ENCODE results near the gene DIAPH2.

Gene DIAPH2

GRCh38 chrX:97372001-97372766 is 687.5 kb downstream of the DIAPH2 start:
- TF ChIP-seq SETDB1 (IDR thresholded peaks at IDR 0.05; ENCODE audit: insufficient read length, low read length) (no peak), WT1 (tag by site-specific recombination; IDR thresholded peaks at IDR 0.05) (no peak), TCF7L2 (IDR thresholded peaks at IDR 0.05; ENCODE audit: borderline replicate concordance, low read depth, low read length) (no peak), ZNF624 (tag by site-specific recombination; IDR thresholded peaks at IDR 0.05) (no peak), ZNF76 (tag by site-specific recombination; IDR thresholded peaks at IDR 0.05; ENCODE audit: borderline replicate concordance, low read depth) (no peak), ZNF571 (tag by site-specific recombination; IDR thresholded peaks at IDR 0.05) (no peak), RBAK (tag by site-specific recombination; IDR thresholded peaks at IDR 0.05) (no peak), PRDM10 (tag by site-specific recombination; IDR thresholded peaks at IDR 0.05) (no peak), OVOL3 (tag by site-specific recombination; IDR thresholded peaks at IDR 0.05) (no peak), ZNF654 (tag by site-specific recombination; IDR thresholded peaks at IDR 0.05; ENCODE audit: low read depth) (no peak), ZNF600 (tag by site-specific recombination; IDR thresholded peaks at IDR 0.05) (no peak), ZFP37 (tag by site-specific recombination; IDR thresholded peaks at IDR 0.05) (no peak), SALL2 (tag by site-specific recombination; IDR thresholded peaks at IDR 0.05; ENCODE audit: borderline replicate concordance) (no peak), ELK4 (IDR thresholded peaks at IDR 0.05; ENCODE audit: borderline replicate concordance, low read depth, low read length) (no peak), ZBTB21 (tag by site-specific recombination; IDR thresholded peaks at IDR 0.05) (no peak), SP2 (tag by site-specific recombination; IDR thresholded peaks at IDR 0.05) (no peak), ZNF341 (tag by site-specific recombination; IDR thresholded peaks at IDR 0.05; ENCODE audit: low read depth) (no peak), ZNF26 (tag by site-specific recombination; IDR thresholded peaks at IDR 0.05) (no peak), ZNF843 (tag by site-specific recombination; IDR thresholded peaks at IDR 0.05) (no peak)
- TF ChIP-seq, protein P1, sequence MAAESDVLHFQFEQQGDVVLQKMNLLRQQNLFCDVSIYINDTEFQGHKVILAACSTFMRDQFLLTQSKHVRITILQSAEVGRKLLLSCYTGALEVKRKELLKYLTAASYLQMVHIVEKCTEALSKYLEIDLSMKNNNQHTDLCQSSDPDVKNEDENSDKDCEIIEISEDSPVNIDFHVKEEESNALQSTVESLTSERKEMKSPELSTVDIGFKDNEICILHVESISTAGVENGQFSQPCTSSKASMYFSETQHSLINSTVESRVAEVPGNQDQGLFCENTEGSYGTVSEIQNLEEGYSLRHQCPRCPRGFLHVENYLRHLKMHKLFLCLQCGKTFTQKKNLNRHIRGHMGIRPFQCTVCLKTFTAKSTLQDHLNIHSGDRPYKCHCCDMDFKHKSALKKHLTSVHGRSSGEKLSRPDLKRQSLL (tag by site-specific recombination; IDR thresholded peaks at IDR 0.05): no peak
- Histone ChIP-seq H3K4me3 (ENCODE audit: low read depth, low read length) (no peak overlapping the region), H3K4me1 (ENCODE audit: control insufficient read depth, insufficient read depth, low read length) (no peaks in the 10 kb centered on the region), H3K27ac (ENCODE audit: extremely low read depth, low read depth, low read length) (no peak overlapping the region), H3K36me3 (ENCODE audit: control insufficient read depth in 2 of 2, insufficient read depth in 1 of 2, low read length in 2 of 2) (no peaks in the 10 kb centered on the region), H3K9me3 (ENCODE audit: control insufficient read depth, insufficient read depth, low read depth, low read length) (no peaks in the 10 kb centered on the region)
- CTCF ChIA-PET: no interaction called here
- POLR2A ChIA-PET: no interaction called here

Data from HEK293 (cell line).